ENCODE measurements around the gene SVOP.
"Not testable (repeated sequence)": the region's sequence is repeated elsewhere in the genome, so short reads cannot be mapped to it uniquely, and the experiment has no call there.

SVOP gene

DNA sequence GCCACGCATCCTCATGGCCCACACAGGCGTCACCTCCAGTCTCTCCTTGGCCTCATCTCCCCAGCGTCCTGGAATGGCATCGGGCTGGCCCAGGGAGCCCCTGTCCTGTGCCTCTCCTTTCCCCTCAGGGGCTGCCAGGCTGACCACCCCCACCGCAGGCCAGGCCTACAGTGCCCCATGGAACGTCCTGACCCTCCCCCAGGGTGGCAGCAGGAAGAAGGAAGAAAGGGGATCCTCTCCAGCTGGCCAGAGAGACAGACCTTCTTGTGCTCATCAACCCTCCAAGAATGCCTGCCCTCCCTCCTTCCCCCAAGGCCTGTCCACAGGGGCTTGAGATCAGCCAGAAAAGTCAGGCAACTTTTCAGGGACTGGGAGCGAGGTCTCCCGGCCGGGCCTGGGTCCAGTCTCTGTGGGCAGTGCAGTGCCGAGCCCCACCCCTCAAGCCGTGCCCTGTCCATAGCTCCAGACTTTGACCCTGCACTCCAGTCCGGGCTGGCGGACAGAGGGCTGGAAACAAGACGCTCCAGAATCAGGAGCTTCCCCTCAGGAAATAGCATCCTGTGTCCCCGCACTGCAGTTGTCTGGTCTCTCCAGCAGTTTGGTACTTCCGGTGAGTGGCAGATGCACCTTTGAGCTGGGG is 141.1 kb downstream of the SVOP start, which contains the start of gene DAO:
TSS of gene DAO (plus strand) at position 478 of the 640 bp plus-strand sequence. CDS start 4,915 bp downstream, outside the sequence.
- DNase-seq, result no peak

DNA sequence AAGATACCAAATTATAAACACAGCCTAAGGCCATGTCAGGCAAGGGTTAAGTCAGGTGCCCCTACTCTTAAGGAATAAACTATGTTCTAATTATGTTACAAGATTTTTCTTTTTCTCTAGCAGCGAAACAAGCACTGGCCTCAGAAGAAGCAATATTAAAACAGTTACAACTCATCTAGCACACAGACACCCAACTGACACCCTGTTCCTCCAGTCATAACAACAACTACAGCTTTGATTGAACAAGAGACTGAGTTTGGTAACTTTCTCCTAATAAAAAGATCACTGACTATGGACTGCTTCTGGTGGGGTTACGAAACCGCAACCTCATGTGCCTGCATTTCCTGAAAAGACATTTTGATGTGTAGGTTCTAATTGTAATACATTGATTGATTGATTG is 144.3 kb downstream of the SVOP start:
- DNase-seq, result no peak

DNA sequence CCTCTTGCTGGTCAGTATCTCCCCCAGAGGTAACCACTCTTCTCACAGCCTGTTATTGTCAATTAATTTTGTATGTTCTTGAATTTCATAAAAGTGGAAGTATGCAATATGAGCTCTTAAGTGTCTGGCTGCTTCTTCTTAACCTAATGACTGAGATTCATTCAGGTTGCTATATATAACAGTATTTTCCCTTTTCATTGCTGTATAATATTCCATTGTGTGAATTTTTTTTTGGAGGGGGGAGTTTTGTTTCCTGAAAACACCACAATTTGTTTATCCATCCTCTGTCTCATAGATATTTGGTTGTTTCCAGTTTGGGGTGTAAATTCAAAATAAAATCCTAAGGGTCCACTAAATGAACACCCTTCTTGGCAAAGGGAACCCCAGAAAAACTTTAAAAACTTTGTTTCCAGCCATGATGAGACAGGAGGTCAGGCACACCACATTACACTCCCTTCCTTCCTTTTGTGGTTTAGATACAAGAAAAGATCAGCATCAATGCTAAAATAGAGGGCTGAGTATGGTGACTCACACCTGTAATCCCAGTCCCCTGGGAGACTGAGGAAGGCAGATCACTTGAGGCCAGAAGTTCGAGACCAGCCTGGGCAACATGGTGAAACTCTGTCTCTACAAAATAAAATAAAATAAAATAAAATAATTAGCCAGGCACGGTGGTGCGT is 145.0 kb downstream of the SVOP start:
- DNase-seq, result no peak

DNA sequence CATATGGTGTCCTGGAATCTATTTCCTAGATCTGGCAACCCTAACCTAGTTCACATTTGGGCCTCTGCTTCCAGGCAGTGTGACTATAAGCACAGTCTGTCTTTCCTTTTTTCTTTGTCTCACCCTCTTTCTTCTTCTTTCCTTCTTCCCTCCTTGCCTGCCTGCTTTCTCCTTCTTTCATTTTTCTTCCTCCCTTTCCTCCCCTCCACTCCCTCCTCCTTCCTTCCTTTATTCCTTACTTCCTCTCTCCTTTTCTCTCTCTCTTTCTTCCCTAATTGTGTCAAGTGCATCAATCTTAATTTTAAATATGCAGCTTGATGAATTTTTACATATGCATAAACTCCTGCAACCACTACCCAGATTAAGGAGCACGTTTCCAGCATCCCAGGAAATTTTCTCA is 145.6 kb downstream of the SVOP start:
- DNase-seq, result no peak

DNA sequence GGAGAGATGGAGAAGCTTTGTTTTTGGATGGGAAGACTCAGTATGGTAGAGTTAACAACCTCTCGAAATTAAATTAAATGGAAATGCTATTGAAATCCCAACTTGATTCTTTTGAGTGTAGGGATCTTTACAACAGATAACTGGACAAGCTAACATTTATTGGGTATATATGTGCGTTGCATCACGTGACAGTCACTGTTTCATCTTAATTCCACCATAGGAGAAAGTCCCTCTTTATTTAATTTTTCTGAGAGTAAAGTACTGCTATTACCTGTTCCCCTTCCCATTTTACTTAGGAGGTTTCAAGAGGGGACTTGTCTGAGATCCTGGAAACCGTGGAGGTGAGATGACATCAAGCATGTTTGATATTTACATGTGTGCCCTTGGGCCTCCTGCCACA is 152.1 kb downstream of the SVOP start:
- DNase-seq, result no peak

DNA sequence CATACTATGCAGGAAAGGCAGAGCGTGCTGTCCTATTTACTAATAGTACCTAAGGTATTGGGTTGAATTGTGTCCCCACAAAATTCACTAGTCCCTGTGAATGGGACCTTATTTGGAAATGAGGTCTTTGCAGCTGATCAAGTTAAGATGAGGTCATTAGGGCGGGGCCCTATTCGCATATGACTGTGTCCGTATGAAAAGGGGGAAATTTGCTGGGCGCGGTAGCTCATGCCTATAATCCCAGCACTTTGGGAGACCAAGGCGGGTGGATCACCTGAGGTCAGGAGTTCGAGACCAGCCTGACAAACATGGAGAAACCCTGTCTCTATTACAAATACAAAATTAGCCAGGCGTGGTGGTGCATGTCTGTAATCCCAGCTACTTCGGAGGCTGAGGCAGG is 154.8 kb downstream of the SVOP start:
- DNase-seq, result not testable (repeated sequence)

DNA sequence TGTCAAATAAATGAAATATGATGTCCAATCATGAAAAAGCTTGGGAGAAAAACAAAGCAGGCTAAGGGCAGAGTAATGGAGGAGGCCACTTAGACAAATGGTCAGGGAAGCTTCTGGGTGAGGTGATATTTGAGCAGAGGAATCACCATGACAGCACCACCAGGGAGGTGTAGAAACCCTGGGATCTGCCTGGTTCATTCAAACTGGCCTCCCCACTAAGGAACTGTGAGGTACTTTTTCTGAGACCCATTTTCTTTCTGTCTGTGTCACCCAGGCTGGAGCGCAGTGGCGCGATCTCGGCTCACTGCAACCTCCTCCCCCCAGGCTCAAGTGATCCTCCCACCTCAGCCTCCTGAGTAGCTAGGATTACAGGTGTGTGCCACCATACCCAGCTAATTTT is 155.7 kb downstream of the SVOP start:
- DNase-seq, result no peak

DNA sequence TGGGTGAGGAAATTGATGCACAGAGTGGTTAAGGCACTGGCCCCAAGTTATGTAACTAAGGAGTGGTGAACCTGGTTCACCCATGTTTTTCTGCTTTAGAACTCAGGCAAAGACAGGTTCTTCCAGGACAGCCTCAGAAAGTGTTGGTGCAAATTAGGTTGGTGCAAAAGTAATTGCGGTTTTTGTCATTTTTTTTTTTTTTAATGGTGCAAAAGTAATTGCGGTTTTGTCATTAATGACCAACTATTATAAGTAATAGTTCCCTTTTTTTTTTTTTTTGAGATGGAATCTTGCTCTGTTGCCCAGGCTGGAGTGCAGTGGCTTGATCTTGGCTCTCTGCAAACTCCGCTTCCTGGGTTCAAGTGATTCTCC is 158.3 kb downstream of the SVOP start:
- DNase-seq, result no peak

DNA sequence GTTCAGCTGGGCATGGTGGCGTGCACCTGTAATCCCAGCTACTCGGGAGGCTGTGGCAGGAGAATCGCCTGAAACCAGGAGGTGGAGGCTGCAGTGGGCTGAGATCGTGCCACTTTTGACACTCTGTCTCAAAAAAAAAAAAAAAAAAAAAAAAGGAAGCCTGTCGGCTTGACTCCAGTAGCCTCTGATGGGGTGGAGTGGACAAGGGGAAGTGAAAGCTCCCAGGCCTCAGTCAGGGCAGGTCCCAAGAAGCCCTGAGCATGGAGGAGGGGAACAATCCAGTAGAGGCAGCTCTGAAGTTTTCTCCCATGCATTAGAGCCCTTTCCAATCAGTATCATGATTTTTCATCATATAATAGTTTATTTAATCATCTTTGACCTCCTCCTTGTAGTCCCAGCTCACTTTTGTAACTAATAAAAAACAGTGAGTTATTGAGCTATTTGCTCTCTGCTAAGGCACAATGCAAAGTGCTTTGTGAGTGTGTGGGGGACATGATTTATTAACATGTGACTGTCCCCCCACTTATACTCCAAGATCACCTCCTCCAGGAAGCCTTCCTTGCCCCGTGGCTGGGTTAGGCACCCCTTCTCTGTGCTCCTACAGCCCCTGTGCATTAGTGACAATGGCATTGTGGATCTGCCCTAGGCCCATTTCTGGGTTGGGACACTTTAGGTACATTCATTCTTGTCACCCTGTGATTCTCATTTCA is 158.8 kb downstream of the SVOP start:
- no peak for DNase-seq

DNA sequence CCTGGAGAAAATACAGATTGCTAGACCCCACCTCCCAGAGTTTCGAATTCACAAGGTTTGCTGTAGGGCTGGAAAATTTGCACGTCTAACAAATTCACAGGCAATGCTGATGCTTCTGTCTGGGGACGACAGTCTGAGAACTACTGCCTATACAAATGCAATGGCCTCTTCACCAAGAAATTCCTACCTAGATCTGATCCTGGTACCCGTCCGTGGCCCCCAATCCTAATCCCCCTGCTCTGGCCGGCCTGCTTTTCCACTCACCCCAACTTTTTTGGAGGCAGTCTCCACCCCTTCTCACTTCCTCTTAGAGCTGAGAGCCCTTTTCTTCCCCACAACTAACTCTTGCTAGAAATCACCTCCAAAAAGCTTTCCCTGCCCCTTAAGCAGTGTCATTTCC is 160.4 kb downstream of the SVOP start:
- DNase-seq, result no peak

DNA sequence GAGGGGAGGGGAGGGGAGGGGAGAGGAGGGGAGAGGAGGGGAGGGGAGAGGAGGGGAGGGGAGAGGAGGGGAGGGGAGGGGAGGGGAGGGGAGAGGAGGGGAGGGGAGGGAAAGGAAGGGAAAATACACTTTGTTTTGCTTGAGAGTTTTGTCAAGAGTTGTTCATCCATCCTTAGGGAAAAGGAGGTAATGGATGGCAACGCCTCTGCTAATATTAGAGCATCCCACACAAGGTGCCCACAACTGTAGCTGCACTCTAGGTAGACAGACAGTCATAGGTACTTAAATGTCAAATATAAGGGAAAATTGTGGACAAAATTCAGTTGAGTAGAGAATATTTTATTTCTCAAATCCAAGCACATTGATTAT is 161.0 kb downstream of the SVOP start:
- no peak for DNase-seq

DNA sequence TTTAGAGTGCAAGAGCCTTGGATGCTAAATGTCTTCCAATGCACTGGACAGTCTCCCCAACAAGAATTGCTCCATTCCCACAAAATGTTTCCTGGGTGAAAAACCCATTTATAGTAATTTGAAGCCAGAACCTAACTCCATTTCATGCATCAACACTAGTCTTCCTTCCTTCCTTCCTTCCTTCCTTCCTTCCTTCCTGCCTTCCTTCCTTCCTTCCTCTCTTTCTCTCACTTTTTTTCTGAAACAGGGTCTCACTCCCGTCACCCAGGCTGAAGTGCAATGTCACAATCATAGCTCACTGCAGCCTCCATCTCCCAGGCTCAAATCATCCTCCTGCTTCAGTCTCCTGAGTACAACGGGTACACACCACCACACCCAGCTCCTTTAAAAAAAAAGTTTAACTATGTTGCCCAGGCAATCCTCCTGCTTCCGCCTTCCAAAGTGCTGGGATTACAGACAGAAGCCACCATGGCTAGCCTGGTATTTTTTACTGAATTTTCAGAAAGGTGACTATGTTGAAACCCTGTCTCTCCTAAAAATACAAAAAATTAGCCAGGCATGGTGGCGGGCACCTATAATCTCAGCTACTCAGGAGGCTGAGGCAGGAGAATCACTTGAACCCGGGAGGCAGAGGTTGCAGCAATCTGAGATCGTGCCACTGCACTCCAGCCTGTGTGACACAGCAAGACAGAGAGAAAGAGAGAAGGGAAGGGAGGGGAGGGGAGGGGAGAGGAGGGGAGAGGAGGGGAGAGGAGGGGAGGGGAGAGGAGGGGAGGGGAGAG is 161.5 kb downstream of the SVOP start:
- DNase-seq, result not testable (repeated sequence)

DNA sequence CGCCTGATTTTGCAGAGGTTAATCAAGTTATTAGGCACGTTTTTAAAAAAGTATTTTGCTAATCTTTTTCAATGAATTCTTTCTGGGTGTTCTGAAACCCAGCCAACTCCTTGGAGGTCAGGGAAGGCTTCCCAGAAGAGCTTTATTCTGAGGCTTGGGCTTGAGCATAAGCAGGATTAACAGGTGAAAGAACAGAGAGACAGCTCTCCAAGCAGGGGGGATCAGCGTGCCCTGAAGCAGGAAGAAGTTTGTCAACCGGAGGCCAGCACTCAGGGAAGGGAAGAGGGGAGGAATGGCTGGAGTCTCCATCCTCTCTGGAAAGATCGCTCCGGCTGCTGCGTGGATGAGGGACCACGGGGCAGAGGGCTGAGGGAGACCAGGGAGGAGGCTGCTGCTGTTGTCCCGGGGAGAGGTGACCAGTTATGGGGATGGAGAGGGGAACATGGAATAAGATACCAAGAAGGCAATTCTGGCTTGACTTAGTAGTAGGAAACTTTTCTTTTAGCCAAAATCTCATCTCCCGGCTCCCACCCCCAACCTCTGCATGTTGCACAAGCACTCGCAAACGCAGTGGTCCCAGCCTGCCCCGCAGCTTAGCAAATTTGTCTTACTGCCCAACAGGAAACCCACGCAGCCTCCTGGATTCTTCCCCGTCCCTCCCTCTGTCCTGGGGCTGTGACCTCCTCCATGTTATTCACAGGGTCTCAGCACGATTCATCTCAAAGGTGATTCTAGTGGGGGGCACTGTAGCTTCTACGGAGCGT is 162.4 kb downstream of the SVOP start:
- DNase-seq, result peak; percentile 62

All from DMS53 (cell line).